K562 (cell line): Measurements from ENCODE around the gene ARL4D. TPM values are rescaled to one million over a fixed set of nuclear protein-coding genes. Genes with fewer than 3 reads are reported as not detected.

ENCODE experiments used
- BRF1 ChIP-seq: IDR thresholded peaks from 3 replicates; pipeline ENCODE4 v1.6.1; 2011; ENCODE audit warnings: borderline replicate concordance, mild to moderate bottlenecking; ENCODE audit not compliant: insufficient read length; ENCODE audit errors: extremely low read depth
- ESRRA ChIP-seq: fragments of 450-650 bp; IDR thresholded peaks from 2 replicates; pipeline ENCODE4 v1.6.1; 2014; ENCODE audit warnings: low read depth, mild to moderate bottlenecking, moderate library complexity, borderline replicate concordance
- ETS2 ChIP-seq: IDR thresholded peaks from 2 replicates; pipeline ENCODE4 v1.6.1; 2016; ENCODE audit warnings: borderline replicate concordance, missing genetic modification characterization, mild to moderate bottlenecking, moderate library complexity, missing compliant biosample characterization; ENCODE audit not compliant: poor library complexity, severe bottlenecking
- GABPB1 ChIP-seq: sonication (generic); formaldehyde crosslinking; IDR thresholded peaks from 2 replicates; pipeline ENCODE4 v1.8.0; 2022; ENCODE audit warnings: mild to moderate bottlenecking, missing genetic modification reagents
- GABPB2 ChIP-seq: fragments of 250-450 bp; sonication (Bioruptor Pico); conservative IDR thresholded peaks from 2 replicates; pipeline ENCODE4 v1.5.1; 2021; ENCODE audit warnings: mild to moderate bottlenecking
- HCFC1 ChIP-seq: IDR thresholded peaks from 2 replicates; pipeline ENCODE4 v1.6.1; 2012; ENCODE audit warnings: low read depth, low read length, improper control_type of control experiment
- L3MBTL2 ChIP-seq: fragments of 450-650 bp; IDR thresholded peaks from 2 replicates; pipeline ENCODE4 v1.6.1; 2016; ENCODE audit warnings: mild to moderate bottlenecking, moderate library complexity
- MYBL2 ChIP-seq, 2 experiments: fragments of 450-650 bp in 1 of 2; sonication (generic) in 1 of 2; formaldehyde crosslinking in 1 of 2; IDR thresholded peaks; 2 replicates each; pipeline versions ENCODE4 v1.6.1 to v1.8.1; 2017 to 2022; ENCODE audit warnings: borderline replicate concordance in 1 of 2, inconsistent platforms in 1 of 2, low read depth in 1 of 2, mild to moderate bottlenecking in 1 of 2, missing genetic modification reagents in 1 of 2, moderate library complexity in 1 of 2
- NFXL1 ChIP-seq: fragments of 450-650 bp; formaldehyde crosslinking; IDR thresholded peaks from 2 replicates; pipeline ENCODE4 v1.4.0; 2021; ENCODE audit warnings: mild to moderate bottlenecking
- SMARCB1 ChIP-seq: IDR thresholded peaks from 2 replicates; pipeline ENCODE4 v1.6.1; 2011; ENCODE audit warnings: improper control_type of control experiment, low read depth; ENCODE audit not compliant: insufficient read length
- ZBTB1 ChIP-seq: sonication (generic); formaldehyde crosslinking; IDR thresholded peaks from 2 replicates; pipeline ENCODE4 v1.8.1; 2023; ENCODE audit warnings: missing genetic modification reagents, low read depth, mild to moderate bottlenecking, borderline replicate concordance
- ZNF23 ChIP-seq: fragments of 250-450 bp; sonication (Bioruptor Pico); IDR thresholded peaks from 2 replicates; pipeline ENCODE4 v1.4.0; 2020; ENCODE audit warnings: mild to moderate bottlenecking
- ZNF76 ChIP-seq: fragments of 250-450 bp; sonication (Bioruptor Pico); IDR thresholded peaks from 2 replicates; pipeline ENCODE4 v1.4.0; 2020; ENCODE audit warnings: mild to moderate bottlenecking, moderate library complexity, borderline replicate concordance
- polyA plus RNA-seq, 8 experiments: library from polyadenylated mRNA; depleted of rRNA in 4 of 8; stranded (reverse) in 5 of 8; unstranded in 3 of 8; fragments of >200 nt; fragmentation: Nextera tagmentation in 2 of 8; fragmentation: Illumina TruSeq in 1 of 8; extraction: Ambion mirVana in 2 of 8; extraction: Trizol in 1 of 8; gene quantifications; 2 replicates each; pipeline versions ENCODE4 v1.2.1 to v1.2.3, GENCODE V29; 2011 to 2014; ENCODE audit warnings: inconsistent platforms in 1 of 8, missing spikeins in 1 of 8
- total RNA-seq, 7 experiments: library from RNA; depleted of rRNA in 6 of 7; stranded (reverse); fragments of >200 nt in 6 of 7; fragmentation: Illumina TruSeq in 2 of 7; extraction: Trizol in 2 of 7; gene quantifications; 2 replicates each; pipeline versions ENCODE4 v1.2.1 to v1.2.3, GENCODE V29; 2011 to 2021; ENCODE audit warnings: low replicate concordance in 1 of 7
- TF ChIP-seq, protein P1 (sequence below): fragments of 150-350 bp; conservative IDR thresholded peaks from 2 replicates; pipeline ENCODE4 v1.6.1; 2014; ENCODE audit warnings: low read length
- TF ChIP-seq, protein P2 (sequence below): fragments of 250-450 bp; sonication (Bioruptor Pico); IDR thresholded peaks from 2 replicates; pipeline ENCODE4 v1.5.0; 2022; ENCODE audit warnings: mild to moderate bottlenecking
- TF ChIP-seq, protein P3 (sequence below): fragments of 250-450 bp; sonication (Bioruptor Pico); IDR thresholded peaks from 2 replicates; pipeline ENCODE4 v1.9.0; 2021; ENCODE audit warnings: mild to moderate bottlenecking, inconsistent platforms
- TF ChIP-seq, protein P4 (sequence below): fragments of 450-650 bp; IDR thresholded peaks from 2 replicates; pipeline ENCODE4 v1.6.1; 2017; ENCODE audit warnings: mild to moderate bottlenecking, moderate library complexity
- TF ChIP-seq, protein P5 (sequence below), 2 experiments: fragments of 250-450 bp in 1 of 2; fragments of 450-650 bp in 1 of 2; sonication (Bioruptor Pico) in 1 of 2; IDR thresholded peaks; 2 replicates each; pipeline versions ENCODE4 v1.6.1 to v1.8.0; 2016 to 2021; ENCODE audit warnings: mild to moderate bottlenecking in 2 of 2, moderate library complexity in 2 of 2, missing compliant biosample characterization in 1 of 2, missing genetic modification characterization in 1 of 2

Gene ARL4D
- total and polyA plus RNA-seq, 9 of the 15 experiments (the other 6 are each of a cell fraction or from before 2014, with no cell fraction given): 0.07 to 0.53 (median 0.28) TPM; not detected in 1

DNA sequence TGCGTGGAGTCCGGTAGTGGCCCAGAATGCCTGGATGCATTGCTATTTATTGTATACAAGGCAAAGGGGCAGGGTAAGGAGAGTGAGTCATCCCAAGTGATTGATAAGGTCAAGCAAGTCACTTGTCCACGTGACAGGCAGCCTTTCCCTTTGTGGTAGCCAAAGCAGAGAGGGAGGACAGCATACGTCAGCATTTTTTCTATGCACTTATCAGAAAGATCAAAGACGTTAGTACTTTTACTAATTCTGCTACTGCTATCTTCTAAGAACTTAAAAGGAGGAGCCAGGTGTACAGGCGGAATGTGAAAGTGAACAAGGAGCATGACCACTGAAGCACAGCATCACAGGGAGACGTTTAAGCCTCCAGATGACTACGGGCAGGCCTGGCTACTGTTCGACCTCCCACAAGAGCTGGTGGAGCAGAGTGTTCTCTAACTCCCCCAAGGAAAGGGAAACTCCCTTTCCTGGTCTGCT lies 47.9 kb upstream of the ARL4D start (continued):
- TF ChIP-seq, protein P1, sequence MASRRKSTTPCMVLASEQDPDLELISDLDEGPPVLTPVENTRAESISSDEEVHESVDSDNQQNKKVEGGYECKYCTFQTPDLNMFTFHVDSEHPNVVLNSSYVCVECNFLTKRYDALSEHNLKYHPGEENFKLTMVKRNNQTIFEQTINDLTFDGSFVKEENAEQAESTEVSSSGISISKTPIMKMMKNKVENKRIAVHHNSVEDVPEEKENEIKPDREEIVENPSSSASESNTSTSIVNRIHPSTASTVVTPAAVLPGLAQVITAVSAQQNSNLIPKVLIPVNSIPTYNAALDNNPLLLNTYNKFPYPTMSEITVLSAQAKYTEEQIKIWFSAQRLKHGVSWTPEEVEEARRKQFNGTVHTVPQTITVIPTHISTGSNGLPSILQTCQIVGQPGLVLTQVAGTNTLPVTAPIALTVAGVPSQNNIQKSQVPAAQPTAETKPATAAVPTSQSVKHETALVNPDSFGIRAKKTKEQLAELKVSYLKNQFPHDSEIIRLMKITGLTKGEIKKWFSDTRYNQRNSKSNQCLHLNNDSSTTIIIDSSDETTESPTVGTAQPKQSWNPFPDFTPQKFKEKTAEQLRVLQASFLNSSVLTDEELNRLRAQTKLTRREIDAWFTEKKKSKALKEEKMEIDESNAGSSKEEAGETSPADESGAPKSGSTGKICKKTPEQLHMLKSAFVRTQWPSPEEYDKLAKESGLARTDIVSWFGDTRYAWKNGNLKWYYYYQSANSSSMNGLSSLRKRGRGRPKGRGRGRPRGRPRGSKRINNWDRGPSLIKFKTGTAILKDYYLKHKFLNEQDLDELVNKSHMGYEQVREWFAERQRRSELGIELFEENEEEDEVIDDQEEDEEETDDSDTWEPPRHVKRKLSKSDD: no peak
- TF ChIP-seq ZNF76 (0 out of 2 replicates have a peak, but pooled peaks have one; percentile 34), GABPB1 (no peak), ESRRA (peak; percentile 93), ETS2 (tag) (no peak), BRF1 (no peak), HCFC1 (no peak), GABPB2 (no peak), SMARCB1 (no peak), ZBTB1 (CRISPR knock-in tag) (no peak), NFXL1 (CRISPR knock-in tag) (no peak), L3MBTL2 (no peak; the same call in 1 of the 2 replicates), ZNF23 (CRISPR knock-in tag) (no peak), MYBL2 (IDR thresholded peaks at IDR 0.05; ENCODE audit: low read depth) (no peak), MYBL2 (CRISPR knock-in tag; IDR thresholded peaks at IDR 0.05; ENCODE audit: borderline replicate concordance) (no peak)
- TF ChIP-seq, protein P2, sequence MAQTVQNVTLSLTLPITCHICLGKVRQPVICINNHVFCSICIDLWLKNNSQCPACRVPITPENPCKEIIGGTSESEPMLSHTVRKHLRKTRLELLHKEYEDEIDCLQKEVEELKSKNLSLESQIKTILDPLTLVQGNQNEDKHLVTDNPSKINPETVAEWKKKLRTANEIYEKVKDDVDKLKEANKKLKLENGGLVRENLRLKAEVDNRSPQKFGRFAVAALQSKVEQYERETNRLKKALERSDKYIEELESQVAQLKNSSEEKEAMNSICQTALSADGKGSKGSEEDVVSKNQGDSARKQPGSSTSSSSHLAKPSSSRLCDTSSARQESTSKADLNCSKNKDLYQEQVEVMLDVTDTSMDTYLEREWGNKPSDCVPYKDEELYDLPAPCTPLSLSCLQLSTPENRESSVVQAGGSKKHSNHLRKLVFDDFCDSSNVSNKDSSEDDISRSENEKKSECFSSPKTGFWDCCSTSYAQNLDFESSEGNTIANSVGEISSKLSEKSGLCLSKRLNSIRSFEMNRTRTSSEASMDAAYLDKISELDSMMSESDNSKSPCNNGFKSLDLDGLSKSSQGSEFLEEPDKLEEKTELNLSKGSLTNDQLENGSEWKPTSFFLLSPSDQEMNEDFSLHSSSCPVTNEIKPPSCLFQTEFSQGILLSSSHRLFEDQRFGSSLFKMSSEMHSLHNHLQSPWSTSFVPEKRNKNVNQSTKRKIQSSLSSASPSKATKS: no peak
- TF ChIP-seq, protein P3, sequence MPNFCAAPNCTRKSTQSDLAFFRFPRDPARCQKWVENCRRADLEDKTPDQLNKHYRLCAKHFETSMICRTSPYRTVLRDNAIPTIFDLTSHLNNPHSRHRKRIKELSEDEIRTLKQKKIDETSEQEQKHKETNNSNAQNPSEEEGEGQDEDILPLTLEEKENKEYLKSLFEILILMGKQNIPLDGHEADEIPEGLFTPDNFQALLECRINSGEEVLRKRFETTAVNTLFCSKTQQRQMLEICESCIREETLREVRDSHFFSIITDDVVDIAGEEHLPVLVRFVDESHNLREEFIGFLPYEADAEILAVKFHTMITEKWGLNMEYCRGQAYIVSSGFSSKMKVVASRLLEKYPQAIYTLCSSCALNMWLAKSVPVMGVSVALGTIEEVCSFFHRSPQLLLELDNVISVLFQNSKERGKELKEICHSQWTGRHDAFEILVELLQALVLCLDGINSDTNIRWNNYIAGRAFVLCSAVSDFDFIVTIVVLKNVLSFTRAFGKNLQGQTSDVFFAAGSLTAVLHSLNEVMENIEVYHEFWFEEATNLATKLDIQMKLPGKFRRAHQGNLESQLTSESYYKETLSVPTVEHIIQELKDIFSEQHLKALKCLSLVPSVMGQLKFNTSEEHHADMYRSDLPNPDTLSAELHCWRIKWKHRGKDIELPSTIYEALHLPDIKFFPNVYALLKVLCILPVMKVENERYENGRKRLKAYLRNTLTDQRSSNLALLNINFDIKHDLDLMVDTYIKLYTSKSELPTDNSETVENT (CRISPR knock-in tag): no peak
- TF ChIP-seq, protein P4, sequence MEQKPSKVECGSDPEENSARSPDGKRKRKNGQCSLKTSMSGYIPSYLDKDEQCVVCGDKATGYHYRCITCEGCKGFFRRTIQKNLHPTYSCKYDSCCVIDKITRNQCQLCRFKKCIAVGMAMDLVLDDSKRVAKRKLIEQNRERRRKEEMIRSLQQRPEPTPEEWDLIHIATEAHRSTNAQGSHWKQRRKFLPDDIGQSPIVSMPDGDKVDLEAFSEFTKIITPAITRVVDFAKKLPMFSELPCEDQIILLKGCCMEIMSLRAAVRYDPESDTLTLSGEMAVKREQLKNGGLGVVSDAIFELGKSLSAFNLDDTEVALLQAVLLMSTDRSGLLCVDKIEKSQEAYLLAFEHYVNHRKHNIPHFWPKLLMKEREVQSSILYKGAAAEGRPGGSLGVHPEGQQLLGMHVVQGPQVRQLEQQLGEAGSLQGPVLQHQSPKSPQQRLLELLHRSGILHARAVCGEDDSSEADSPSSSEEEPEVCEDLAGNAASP: no peak
- TF ChIP-seq, protein P5, sequence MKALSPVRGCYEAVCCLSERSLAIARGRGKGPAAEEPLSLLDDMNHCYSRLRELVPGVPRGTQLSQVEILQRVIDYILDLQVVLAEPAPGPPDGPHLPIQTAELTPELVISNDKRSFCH (CRISPR knock-in tag; IDR thresholded peaks at IDR 0.05): no peak
- TF ChIP-seq, protein P5 (tag; IDR thresholded peaks at IDR 0.05): no peak
